ENCODE measurements around the gene MTMR11.
A peak's percentile ranks its signal among the peaks of the same experiment; 100 is the strongest.
"Not testable (repeated sequence)": the region's sequence is repeated elsewhere in the genome, so short reads cannot be mapped to it uniquely, and the experiment has no call there.

Gene MTMR11, protein sequence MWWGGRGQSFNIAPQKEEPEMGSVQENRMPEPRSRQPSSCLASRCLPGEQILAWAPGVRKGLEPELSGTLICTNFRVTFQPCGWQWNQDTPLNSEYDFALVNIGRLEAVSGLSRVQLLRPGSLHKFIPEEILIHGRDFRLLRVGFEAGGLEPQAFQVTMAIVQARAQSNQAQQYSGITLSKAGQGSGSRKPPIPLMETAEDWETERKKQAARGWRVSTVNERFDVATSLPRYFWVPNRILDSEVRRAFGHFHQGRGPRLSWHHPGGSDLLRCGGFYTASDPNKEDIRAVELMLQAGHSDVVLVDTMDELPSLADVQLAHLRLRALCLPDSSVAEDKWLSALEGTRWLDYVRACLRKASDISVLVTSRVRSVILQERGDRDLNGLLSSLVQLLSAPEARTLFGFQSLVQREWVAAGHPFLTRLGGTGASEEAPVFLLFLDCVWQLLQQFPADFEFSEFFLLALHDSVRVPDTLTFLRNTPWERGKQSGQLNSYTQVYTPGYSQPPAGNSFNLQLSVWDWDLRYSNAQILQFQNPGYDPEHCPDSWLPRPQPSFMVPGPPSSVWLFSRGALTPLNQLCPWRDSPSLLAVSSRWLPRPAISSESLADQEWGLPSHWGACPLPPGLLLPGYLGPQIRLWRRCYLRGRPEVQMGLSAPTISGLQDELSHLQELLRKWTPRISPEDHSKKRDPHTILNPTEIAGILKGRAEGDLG

DNA sequence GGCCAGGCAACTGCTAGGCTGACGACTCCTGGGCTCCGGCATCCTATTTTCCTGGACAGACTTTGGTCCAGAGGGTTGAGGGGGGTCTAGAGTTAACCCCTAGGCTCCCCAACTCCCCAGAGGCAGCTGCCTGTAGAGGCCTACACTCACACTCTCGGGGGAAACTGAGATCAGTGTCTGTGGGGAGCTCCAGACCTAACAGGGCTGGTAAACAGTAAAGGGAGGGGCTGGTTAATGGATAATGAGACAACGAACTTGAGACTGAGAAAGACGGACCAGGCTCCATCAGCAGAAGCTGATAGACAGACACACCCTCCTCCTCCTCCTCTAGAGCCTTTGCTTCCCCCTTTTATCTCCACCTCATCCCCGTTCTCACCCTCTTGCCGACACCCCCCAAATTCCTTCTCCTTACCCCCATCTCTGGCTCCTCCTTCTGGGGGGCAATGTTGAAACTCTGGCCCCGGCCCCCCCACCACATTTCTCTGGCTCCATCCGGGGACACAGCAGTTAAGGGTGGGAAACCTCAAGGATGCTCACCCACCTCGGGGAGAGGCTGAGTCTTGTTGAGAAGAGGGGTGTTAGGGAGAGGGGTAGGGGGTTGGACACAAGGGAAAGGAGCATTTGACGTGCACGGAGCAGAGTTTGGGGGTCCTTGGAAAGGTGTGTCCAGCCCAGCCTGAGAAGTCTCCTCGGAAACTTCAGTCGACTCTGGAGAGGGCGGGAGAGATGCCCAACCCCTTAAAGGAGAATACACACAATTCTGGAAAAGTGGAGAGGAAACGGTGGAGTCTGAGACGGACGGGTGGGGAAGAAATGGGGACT, at the start of gene MTMR11:
Gene MTMR11 (minus strand): TSS at position 710 of the 822 bp plus-strand sequence. CDS start 232 bp downstream, at position 478.
- H3K4me3 ChIP-seq (ENCODE audit: low read depth, low read length), result peak within 1 kb of the TSS; percentile 48

- no peak overlapping the region for H3K4me3 ChIP-seq (ENCODE audit: low read depth, low read length)
Measured at GRCh38 chr1:149979972-149980540, 43.4 kb upstream of the MTMR11 start.

GRCh38 chr1:149979245-149979971, 42.7 kb upstream of the MTMR11 start:
- no peak overlapping the region for H3K4me3 ChIP-seq (ENCODE audit: low read depth, low read length)

DNA sequence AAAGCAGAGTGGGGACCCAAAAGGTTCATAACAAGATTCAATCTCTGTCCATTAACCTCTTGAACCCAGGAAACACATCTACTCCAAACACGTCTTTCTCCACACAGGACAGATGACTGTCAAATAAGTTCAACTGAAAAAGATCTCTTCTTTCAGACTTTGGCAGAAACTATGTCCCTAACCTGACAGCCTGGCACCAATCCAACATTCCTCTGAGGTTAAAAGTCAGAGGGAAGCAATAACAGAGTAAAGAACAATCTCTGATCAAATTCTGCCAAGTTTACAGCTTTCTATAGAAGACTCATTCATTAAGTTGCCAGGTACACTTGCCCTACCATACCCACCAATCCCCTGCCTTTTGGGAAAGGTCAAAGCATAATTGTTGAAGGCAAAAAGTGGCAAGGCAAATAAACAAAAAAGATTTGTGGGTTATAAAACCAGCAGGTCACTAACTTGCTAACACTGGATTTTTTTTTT, 41.9 kb upstream of the MTMR11 start:
- no peak overlapping the region for H3K4me3 ChIP-seq (ENCODE audit: low read depth, low read length)

DNA sequence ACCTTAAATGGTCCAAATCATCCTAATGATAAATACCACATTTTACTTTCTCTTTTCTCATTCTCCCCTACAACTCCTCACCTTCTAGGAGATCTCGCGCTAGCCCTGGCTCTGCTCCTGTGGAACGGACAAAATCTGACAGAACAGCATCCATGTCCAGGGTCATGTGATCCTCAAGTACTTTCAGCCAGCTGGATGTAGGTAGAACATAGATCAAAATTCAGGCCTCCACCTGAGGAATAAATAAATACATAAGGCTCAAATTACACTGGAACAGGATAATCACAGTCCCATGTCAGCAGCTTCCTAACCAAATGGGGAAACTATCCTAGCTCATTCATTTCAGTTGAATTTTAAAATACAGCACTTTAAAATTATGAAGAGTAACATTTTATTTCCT, 40.7 kb upstream of the MTMR11 start:
- no peak overlapping the region for H3K4me3 ChIP-seq (ENCODE audit: low read depth, low read length)

DNA sequence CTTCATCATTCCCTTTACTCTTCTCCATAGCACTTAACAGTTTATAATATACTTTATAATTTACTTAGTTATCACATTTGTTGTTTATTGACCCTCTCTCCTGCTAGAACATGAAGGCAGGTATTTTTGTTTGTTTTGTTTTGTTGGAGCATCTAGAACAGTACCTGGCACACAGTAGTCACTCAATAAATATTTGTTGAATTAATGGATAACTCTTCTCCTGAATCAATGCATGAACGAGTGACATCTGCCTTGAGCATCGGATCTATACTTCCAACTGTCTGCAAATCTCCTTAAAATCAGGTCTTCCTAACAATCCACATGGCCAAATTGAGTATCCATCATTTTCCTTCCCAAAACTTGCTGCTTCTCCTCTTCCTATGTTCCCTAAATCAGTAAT, 35.9 kb upstream of the MTMR11 start:
- no peak overlapping the region for H3K4me3 ChIP-seq (ENCODE audit: low read depth, low read length)

DNA sequence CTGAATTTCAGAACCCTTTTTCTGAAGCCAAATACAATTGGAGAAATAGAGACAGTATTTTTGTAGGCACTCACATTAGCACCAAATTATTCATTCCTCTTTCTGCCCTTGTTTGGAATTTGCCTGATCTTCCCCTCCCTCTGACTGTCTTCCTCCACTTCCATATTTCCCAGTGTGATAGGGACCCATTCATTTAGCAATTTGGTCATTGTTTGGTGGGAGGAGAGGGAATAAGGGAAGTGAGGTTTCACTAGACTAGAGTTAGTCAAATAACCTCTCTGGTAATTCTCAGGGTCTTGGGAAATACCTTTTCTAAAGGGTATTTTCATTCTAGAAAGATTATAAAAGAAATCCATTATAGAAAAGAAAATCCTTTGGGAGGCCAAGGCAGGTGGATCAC, 31.0 kb upstream of the MTMR11 start:
- H3K4me3 ChIP-seq (ENCODE audit: low read depth, low read length), result no peak overlapping the region

DNA sequence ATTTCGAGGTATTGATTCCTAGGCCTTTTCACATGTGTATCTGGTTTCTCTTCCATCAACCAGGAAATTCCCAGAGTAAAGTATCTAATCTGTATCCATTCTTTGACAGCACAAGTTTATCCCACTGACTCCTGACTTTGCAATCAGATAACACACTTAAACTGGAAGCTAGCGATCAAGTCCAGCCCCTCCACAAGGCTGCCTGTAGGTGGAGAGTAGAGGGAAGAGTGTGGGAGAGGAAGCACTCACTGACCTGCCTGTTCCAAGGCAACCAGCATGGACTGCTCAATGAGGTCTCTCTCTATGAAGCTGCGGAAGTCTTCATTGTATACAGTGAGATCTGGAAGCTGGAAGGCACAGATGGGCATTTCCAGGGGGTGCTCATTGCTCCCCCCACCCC, 30.4 kb upstream of the MTMR11 start:
- H3K4me3 ChIP-seq (ENCODE audit: low read depth, low read length), result no peak overlapping the region

- no peak overlapping the region for H3K4me3 ChIP-seq (ENCODE audit: low read depth, low read length)
Measured at GRCh38 chr1:149966405-149966804, 29.7 kb upstream of the MTMR11 start.

GRCh38 chr1:149965440-149965839, 28.8 kb upstream of the MTMR11 start:
- H3K4me3 ChIP-seq (ENCODE audit: low read depth, low read length), result no peak overlapping the region

DNA sequence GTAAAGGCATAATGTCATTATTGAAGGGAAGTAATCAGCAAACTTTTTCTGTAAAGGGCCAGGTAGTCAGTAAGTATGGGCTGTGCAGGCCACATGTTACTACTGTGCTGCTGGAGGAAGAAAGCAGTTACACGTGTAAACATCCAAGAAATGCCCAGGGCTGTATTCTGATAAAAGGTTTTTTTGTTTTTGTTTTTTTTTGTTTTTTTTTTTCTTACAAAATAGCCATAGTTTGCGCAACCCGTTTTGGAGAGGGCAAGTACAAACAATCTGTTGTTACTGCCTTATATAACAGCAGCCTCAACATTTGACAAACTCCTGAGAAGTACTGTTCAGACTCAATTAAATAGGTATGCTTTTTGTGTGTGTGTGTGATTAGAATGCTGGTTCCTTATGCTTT, 26.7 kb upstream of the MTMR11 start:
- H3K4me3 ChIP-seq (ENCODE audit: low read depth, low read length), result no peak overlapping the region

- H3K4me3 ChIP-seq (ENCODE audit: low read depth, low read length), result no peak overlapping the region
Measured at GRCh38 chr1:149962736-149963135, 26.1 kb upstream of the MTMR11 start.

- no peak overlapping the region for H3K4me3 ChIP-seq (ENCODE audit: low read depth, low read length)
Measured at GRCh38 chr1:149962039-149962647, 25.5 kb upstream of the MTMR11 start.

GRCh38 chr1:149957548-149957947, 20.9 kb upstream of the MTMR11 start:
- H3K4me3 ChIP-seq (ENCODE audit: low read depth, low read length), result not testable (repeated sequence)

GRCh38 chr1:149949911-149950310, 13.2 kb upstream of the MTMR11 start:
- H3K4me3 ChIP-seq (ENCODE audit: low read depth, low read length), result no peak overlapping the region

- H3K4me3 ChIP-seq (ENCODE audit: low read depth, low read length), result no peak overlapping the region
Measured at GRCh38 chr1:149945206-149945605, 8.5 kb upstream of the MTMR11 start.

- H3K4me3 ChIP-seq (ENCODE audit: low read depth, low read length), result no peak overlapping the region
Measured at GRCh38 chr1:149942885-149943284, 6.2 kb upstream of the MTMR11 start.

GRCh38 chr1:149942207-149942606, 5.5 kb upstream of the MTMR11 start:
- H3K4me3 ChIP-seq (ENCODE audit: low read depth, low read length), result no peak overlapping the region

GRCh38 chr1:149940427-149940826, 3.7 kb upstream of the MTMR11 start:
- no peak overlapping the region for H3K4me3 ChIP-seq (ENCODE audit: low read depth, low read length)

GRCh38 chr1:149938668-149939003, 2.0 kb upstream of the MTMR11 start:
- H3K4me3 ChIP-seq (ENCODE audit: low read depth, low read length), result not testable (repeated sequence)
